ENCODE measurements around the gene TBL1XR1. TPM values are rescaled to one million over a fixed set of nuclear protein-coding genes. Genes with fewer than 3 reads are reported as not detected.

The TBL1XR1 gene
- total and polyA plus RNA-seq, 2 of the 8 experiments (the other 6 are each of a cell fraction or from before 2014, with no cell fraction given): 28.1 to 147 TPM

DNA sequence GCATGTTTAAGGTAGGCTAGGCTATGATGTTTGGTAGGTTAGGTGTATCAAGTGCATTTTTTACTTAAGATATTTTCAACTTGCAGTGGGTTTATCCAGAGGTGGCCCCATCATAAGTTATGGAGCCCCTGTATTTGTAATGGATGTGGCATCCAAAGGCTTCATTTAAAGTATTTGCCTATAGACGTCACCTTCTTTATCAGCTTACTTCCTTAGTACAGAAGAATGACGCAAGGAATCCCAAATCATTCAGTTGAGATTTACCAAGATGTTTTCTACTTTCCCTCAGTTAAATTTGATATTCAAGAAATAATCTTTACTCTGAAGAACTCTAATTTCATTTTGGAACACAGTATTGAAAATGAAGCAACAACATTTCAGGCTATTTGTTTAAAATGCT lies 201.3 kb downstream of the TBL1XR1 start (continued):
- TF ChIP-seq, protein P1, sequence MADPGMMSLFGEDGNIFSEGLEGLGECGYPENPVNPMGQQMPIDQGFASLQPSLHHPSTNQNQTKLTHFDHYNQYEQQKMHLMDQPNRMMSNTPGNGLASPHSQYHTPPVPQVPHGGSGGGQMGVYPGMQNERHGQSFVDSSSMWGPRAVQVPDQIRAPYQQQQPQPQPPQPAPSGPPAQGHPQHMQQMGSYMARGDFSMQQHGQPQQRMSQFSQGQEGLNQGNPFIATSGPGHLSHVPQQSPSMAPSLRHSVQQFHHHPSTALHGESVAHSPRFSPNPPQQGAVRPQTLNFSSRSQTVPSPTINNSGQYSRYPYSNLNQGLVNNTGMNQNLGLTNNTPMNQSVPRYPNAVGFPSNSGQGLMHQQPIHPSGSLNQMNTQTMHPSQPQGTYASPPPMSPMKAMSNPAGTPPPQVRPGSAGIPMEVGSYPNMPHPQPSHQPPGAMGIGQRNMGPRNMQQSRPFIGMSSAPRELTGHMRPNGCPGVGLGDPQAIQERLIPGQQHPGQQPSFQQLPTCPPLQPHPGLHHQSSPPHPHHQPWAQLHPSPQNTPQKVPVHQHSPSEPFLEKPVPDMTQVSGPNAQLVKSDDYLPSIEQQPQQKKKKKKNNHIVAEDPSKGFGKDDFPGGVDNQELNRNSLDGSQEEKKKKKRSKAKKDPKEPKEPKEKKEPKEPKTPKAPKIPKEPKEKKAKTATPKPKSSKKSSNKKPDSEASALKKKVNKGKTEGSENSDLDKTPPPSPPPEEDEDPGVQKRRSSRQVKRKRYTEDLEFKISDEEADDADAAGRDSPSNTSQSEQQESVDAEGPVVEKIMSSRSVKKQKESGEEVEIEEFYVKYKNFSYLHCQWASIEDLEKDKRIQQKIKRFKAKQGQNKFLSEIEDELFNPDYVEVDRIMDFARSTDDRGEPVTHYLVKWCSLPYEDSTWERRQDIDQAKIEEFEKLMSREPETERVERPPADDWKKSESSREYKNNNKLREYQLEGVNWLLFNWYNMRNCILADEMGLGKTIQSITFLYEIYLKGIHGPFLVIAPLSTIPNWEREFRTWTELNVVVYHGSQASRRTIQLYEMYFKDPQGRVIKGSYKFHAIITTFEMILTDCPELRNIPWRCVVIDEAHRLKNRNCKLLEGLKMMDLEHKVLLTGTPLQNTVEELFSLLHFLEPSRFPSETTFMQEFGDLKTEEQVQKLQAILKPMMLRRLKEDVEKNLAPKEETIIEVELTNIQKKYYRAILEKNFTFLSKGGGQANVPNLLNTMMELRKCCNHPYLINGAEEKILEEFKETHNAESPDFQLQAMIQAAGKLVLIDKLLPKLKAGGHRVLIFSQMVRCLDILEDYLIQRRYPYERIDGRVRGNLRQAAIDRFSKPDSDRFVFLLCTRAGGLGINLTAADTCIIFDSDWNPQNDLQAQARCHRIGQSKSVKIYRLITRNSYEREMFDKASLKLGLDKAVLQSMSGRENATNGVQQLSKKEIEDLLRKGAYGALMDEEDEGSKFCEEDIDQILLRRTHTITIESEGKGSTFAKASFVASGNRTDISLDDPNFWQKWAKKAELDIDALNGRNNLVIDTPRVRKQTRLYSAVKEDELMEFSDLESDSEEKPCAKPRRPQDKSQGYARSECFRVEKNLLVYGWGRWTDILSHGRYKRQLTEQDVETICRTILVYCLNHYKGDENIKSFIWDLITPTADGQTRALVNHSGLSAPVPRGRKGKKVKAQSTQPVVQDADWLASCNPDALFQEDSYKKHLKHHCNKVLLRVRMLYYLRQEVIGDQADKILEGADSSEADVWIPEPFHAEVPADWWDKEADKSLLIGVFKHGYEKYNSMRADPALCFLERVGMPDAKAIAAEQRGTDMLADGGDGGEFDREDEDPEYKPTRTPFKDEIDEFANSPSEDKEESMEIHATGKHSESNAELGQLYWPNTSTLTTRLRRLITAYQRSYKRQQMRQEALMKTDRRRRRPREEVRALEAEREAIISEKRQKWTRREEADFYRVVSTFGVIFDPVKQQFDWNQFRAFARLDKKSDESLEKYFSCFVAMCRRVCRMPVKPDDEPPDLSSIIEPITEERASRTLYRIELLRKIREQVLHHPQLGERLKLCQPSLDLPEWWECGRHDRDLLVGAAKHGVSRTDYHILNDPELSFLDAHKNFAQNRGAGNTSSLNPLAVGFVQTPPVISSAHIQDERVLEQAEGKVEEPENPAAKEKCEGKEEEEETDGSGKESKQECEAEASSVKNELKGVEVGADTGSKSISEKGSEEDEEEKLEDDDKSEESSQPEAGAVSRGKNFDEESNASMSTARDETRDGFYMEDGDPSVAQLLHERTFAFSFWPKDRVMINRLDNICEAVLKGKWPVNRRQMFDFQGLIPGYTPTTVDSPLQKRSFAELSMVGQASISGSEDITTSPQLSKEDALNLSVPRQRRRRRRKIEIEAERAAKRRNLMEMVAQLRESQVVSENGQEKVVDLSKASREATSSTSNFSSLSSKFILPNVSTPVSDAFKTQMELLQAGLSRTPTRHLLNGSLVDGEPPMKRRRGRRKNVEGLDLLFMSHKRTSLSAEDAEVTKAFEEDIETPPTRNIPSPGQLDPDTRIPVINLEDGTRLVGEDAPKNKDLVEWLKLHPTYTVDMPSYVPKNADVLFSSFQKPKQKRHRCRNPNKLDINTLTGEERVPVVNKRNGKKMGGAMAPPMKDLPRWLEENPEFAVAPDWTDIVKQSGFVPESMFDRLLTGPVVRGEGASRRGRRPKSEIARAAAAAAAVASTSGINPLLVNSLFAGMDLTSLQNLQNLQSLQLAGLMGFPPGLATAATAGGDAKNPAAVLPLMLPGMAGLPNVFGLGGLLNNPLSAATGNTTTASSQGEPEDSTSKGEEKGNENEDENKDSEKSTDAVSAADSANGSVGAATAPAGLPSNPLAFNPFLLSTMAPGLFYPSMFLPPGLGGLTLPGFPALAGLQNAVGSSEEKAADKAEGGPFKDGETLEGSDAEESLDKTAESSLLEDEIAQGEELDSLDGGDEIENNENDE (IDR thresholded peaks at IDR 0.05; ENCODE audit: insufficient replicate concordance, low read length): no peak
- TF ChIP-seq, protein P2, sequence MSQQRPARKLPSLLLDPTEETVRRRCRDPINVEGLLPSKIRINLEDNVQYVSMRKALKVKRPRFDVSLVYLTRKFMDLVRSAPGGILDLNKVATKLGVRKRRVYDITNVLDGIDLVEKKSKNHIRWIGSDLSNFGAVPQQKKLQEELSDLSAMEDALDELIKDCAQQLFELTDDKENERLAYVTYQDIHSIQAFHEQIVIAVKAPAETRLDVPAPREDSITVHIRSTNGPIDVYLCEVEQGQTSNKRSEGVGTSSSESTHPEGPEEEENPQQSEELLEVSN (IDR thresholded peaks at IDR 0.05): no peak
- TF ChIP-seq GABPA (IDR thresholded peaks at IDR 0.05; ENCODE audit: borderline replicate concordance, insufficient read depth, low read length) (no peak), JUN (IDR thresholded peaks at IDR 0.05; ENCODE audit: low read depth, low read length) (no peak)
- TF ChIP-seq, protein P3, sequence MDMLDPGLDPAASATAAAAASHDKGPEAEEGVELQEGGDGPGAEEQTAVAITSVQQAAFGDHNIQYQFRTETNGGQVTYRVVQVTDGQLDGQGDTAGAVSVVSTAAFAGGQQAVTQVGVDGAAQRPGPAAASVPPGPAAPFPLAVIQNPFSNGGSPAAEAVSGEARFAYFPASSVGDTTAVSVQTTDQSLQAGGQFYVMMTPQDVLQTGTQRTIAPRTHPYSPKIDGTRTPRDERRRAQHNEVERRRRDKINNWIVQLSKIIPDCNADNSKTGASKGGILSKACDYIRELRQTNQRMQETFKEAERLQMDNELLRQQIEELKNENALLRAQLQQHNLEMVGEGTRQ (IDR thresholded peaks at IDR 0.05; ENCODE audit: low read length): no peak

Measured in H1 (cell line).